Right renal cortex interstitium (tissue), 3 donors: ENCODE measurements around the gene NFYB. TPM values are rescaled to one million over a fixed set of nuclear protein-coding genes. Genes with fewer than 3 reads are reported as not detected.
A peak's percentile ranks its signal among the peaks of the same experiment; 100 is the strongest.
"Not testable (repeated sequence)": the region's sequence is repeated elsewhere in the genome, so short reads cannot be mapped to it uniquely, and the experiment has no call there.

Experiments
- DNase-seq, 3 donors: peaks; one replicate each; pipeline ENCODE4 v3.0.0-alpha.2; 2013; ENCODE audit warnings: low read depth in 3 of 3, low spot score in 2 of 3
- polyA plus RNA-seq, 3 donors: library from polyadenylated mRNA; unstranded; fragments of 120-200 nt; gene quantifications; one replicate each; pipeline ENCODE4 v1.2.1, GENCODE V29; 2013; ENCODE audit not compliant: insufficient read length in 3 of 3

The NFYB gene
- 100 to 1,000 TPM; 113 to 129 (median 122) TPM for polyA plus RNA-seq

- DNase-seq, result peak; percentile 90 to 92 (median 91)
Observed at GRCh38 chr12:104137902-104138796, at the start of gene NFYB. NFYB (minus strand) TSS chr12:104138210; CDS start chr12:104135453, 2,757 bp downstream.

GRCh38 chr12:104187446-104188155, 49.6 kb upstream of the NFYB start:
- no peak for DNase-seq

- DNase-seq, result no peak
Observed at GRCh38 chr12:104183443-104183842, 45.4 kb upstream of the NFYB start.

- DNase-seq, result no peak
Observed at GRCh38 chr12:104182621-104183378, 44.8 kb upstream of the NFYB start.

- no peak for DNase-seq
Observed at GRCh38 chr12:104182144-104182543, 44.1 kb upstream of the NFYB start.

- DNase-seq, result no peak
Observed at GRCh38 chr12:104181313-104181712, 43.3 kb upstream of the NFYB start.

GRCh38 chr12:104180374-104180773, 42.4 kb upstream of the NFYB start:
- no peak for DNase-seq

- DNase-seq, result no peak
Observed at GRCh38 chr12:104177663-104178501, 39.9 kb upstream of the NFYB start.

- no peak for DNase-seq
Observed at GRCh38 chr12:104177336-104177662, 39.3 kb upstream of the NFYB start.

- no peak for DNase-seq
Observed at GRCh38 chr12:104175726-104176247, 37.8 kb upstream of the NFYB start.

- not testable (repeated sequence) for DNase-seq
Observed at GRCh38 chr12:104173804-104174203, 35.8 kb upstream of the NFYB start.

- DNase-seq, result no peak
Observed at GRCh38 chr12:104172570-104172947, 34.5 kb upstream of the NFYB start.

- no peak for DNase-seq
Observed at GRCh38 chr12:104171785-104172569, 34.0 kb upstream of the NFYB start.

- DNase-seq, result no peak
Observed at GRCh38 chr12:104168596-104168995, 30.6 kb upstream of the NFYB start.

GRCh38 chr12:104167519-104168458, 29.8 kb upstream of the NFYB start:
- no peak for DNase-seq

- no peak for DNase-seq
Observed at GRCh38 chr12:104166465-104166864, 28.5 kb upstream of the NFYB start.

GRCh38 chr12:104165801-104166200, 27.8 kb upstream of the NFYB start:
- no peak for DNase-seq

- no peak for DNase-seq
Observed at GRCh38 chr12:104164634-104165033, 26.6 kb upstream of the NFYB start.
